ENCODE data around the gene ZNF100. TPM values are rescaled to one million over a fixed set of nuclear protein-coding genes. Genes with fewer than 3 reads are reported as not detected.

The ZNF100 gene
- total RNA-seq, 1 donor from 2014 or later: 9.8 TPM

- Histone ChIP-seq H4K20me1 (ENCODE audit: insufficient read depth, low read length) (no peaks in the 10 kb centered on the region), H3K79me2 (ENCODE audit: insufficient read depth, low read length) (no peaks in the 10 kb centered on the region), H3K9ac (ENCODE audit: low read length) (no peak overlapping the region), H3K36me3 (ENCODE audit: insufficient read depth, low read length) (no peaks in the 10 kb centered on the region), H3K27me3 (ENCODE audit: insufficient read depth, low read length) (no peaks in the 10 kb centered on the region), H3K27ac (ENCODE audit: low read depth, low read length) (no peak overlapping the region), H3K4me2 (ENCODE audit: low read length) (no peak overlapping the region), H3K9me3 (ENCODE audit: insufficient read depth, low read depth, low read length) (peaks cover 5% of the 10 kb centered on the region), H3K4me1 (ENCODE audit: insufficient read depth, low read length) (no peaks in the 10 kb centered on the region), H3K4me3 (ENCODE audit: insufficient read depth, low read depth, low read length) (no peak overlapping the region), H2AFZ (ENCODE audit: low read depth, low read length) (no peak overlapping the region)
- H3K27me3 Mint-ChIP-seq (ENCODE audit: low read depth, unreplicated experiment): no peaks in the 10 kb centered on the region
- no peaks in the 10 kb centered on the region for H3K4me1 Mint-ChIP-seq (ENCODE audit: low read depth, unreplicated experiment)
- H3K4me3 Mint-ChIP-seq (ENCODE audit: unreplicated experiment): no peak overlapping the region
- TF ChIP-seq CTCF (IDR thresholded peaks at IDR 0.05; ENCODE audit: insufficient read depth, low read depth, low read length) (no peak), EZH2 (IDR thresholded peaks at IDR 0.05; ENCODE audit: insufficient read depth, low read length) (no peak)
- H3K36me3 Mint-ChIP-seq (ENCODE audit: low read depth, unreplicated experiment): no peaks in the 10 kb centered on the region
- H3K9me3 Mint-ChIP-seq (ENCODE audit: unreplicated experiment): peaks cover 12% of the 10 kb centered on the region
- DNase-seq (ENCODE audit: low read depth): no peak
- FAIRE-seq: no peak
- no peak overlapping the region for H3K27ac Mint-ChIP-seq (ENCODE audit: unreplicated experiment)
These were observed 63.1 kb downstream of the ZNF100 start for GRCh38 chr19:21704320-21704719.

GRCh38 chr19:21699197-21699596 is 68.2 kb downstream of the ZNF100 start:
- no peaks in the 10 kb centered on the region for H3K79me2 ChIP-seq (ENCODE audit: insufficient read depth, low read length)
- H3K27me3 ChIP-seq (ENCODE audit: insufficient read depth, low read length): no peaks in the 10 kb centered on the region
- no peaks in the 10 kb centered on the region for H3K4me1 ChIP-seq (ENCODE audit: insufficient read depth, low read length)
- TF ChIP-seq EZH2 (IDR thresholded peaks at IDR 0.05; ENCODE audit: insufficient read depth, low read length) (no peak), CTCF (IDR thresholded peaks at IDR 0.05; ENCODE audit: insufficient read depth, low read depth, low read length) (no peak)
- Mint-ChIP-seq H3K4me1 (ENCODE audit: low read depth, unreplicated experiment) (no peaks in the 10 kb centered on the region), H3K27me3 (ENCODE audit: low read depth, unreplicated experiment) (no peaks in the 10 kb centered on the region), H3K9me3 (ENCODE audit: unreplicated experiment) (peaks cover 6% of the 10 kb centered on the region), H3K4me3 (ENCODE audit: unreplicated experiment) (no peak overlapping the region), H3K27ac (ENCODE audit: unreplicated experiment) (no peak overlapping the region), H3K36me3 (ENCODE audit: low read depth, unreplicated experiment) (no peaks in the 10 kb centered on the region)
- no peak for DNase-seq (ENCODE audit: low read depth)
- H3K4me3 ChIP-seq (ENCODE audit: insufficient read depth, low read depth, low read length): no peak overlapping the region
- no peaks in the 10 kb centered on the region for H4K20me1 ChIP-seq (ENCODE audit: insufficient read depth, low read length)
- no peak overlapping the region for H3K27ac ChIP-seq (ENCODE audit: low read depth, low read length)
- H2AFZ ChIP-seq (ENCODE audit: low read depth, low read length): no peak overlapping the region
- no peak overlapping the region for H3K4me2 ChIP-seq (ENCODE audit: low read length)
- no peaks in the 10 kb centered on the region for H3K36me3 ChIP-seq (ENCODE audit: insufficient read depth, low read length)
- no peak overlapping the region for H3K9ac ChIP-seq (ENCODE audit: low read length)
- no peak for FAIRE-seq
- H3K9me3 ChIP-seq (ENCODE audit: insufficient read depth, low read depth, low read length): no peaks in the 10 kb centered on the region

GRCh38 chr19:21698215-21698614 is 69.2 kb downstream of the ZNF100 start:
- peaks cover 1% of the 10 kb centered on the region for H3K36me3 Mint-ChIP-seq (ENCODE audit: low read depth, unreplicated experiment)
- FAIRE-seq: no peak
- peak; percentile 8 for DNase-seq (ENCODE audit: low read depth)
- no peaks in the 10 kb centered on the region for H4K20me1 ChIP-seq (ENCODE audit: insufficient read depth, low read length)
- no peaks in the 10 kb centered on the region for H3K4me1 ChIP-seq (ENCODE audit: insufficient read depth, low read length)
- H3K27me3 ChIP-seq (ENCODE audit: insufficient read depth, low read length): no peaks in the 10 kb centered on the region
- TF ChIP-seq CTCF (IDR thresholded peaks at IDR 0.05; ENCODE audit: insufficient read depth, low read depth, low read length) (no peak), EZH2 (IDR thresholded peaks at IDR 0.05; ENCODE audit: insufficient read depth, low read length) (no peak)
- H3K4me1 Mint-ChIP-seq (ENCODE audit: low read depth, unreplicated experiment): no peaks in the 10 kb centered on the region
- H3K27ac ChIP-seq (ENCODE audit: low read depth, low read length): no peak overlapping the region
- H3K4me3 ChIP-seq (ENCODE audit: insufficient read depth, low read depth, low read length): no peak overlapping the region
- H3K79me2 ChIP-seq (ENCODE audit: insufficient read depth, low read length): no peaks in the 10 kb centered on the region
- no peak overlapping the region for H3K27ac Mint-ChIP-seq (ENCODE audit: unreplicated experiment)
- no peak overlapping the region for H3K4me3 Mint-ChIP-seq (ENCODE audit: unreplicated experiment)
- H3K4me2 ChIP-seq (ENCODE audit: low read length): no peak overlapping the region
- peaks cover 9% of the 10 kb centered on the region for H3K9me3 Mint-ChIP-seq (ENCODE audit: unreplicated experiment)
- no peak overlapping the region for H3K9ac ChIP-seq (ENCODE audit: low read length)
- no peaks in the 10 kb centered on the region for H3K9me3 ChIP-seq (ENCODE audit: insufficient read depth, low read depth, low read length)
- H3K36me3 ChIP-seq (ENCODE audit: insufficient read depth, low read length): no peaks in the 10 kb centered on the region
- H2AFZ ChIP-seq (ENCODE audit: low read depth, low read length): no peak overlapping the region
- H3K27me3 Mint-ChIP-seq (ENCODE audit: low read depth, unreplicated experiment): no peaks in the 10 kb centered on the region
